Ascending aorta (tissue), 2 donors: ENCODE measurements around the gene MAEA. TPM values are rescaled to one million over a fixed set of nuclear protein-coding genes. Genes with fewer than 3 reads are reported as not detected.

ENCODE experiments used
- DNase-seq, 2 donors: peaks; one replicate each; pipeline ENCODE4 v3.0.0-alpha.2; 2019; ENCODE audit warnings: low spot score in 2 of 2
- H3K27ac ChIP-seq, 2 donors: fragments of 200-600 bp; sonication (generic); one replicate each; pipeline ENCODE4 v1.5.1; 2016 to 2017; ENCODE audit warnings: mild to moderate bottlenecking in 1 of 2
- H3K27me3 ChIP-seq: fragments of 200-600 bp; sonication (generic); one replicate; pipeline ENCODE4 v1.5.1; 2017
- H3K36me3 ChIP-seq, 2 donors: fragments of 200-600 bp; sonication (generic); one replicate each; pipeline ENCODE4 v1.5.1; 2016
- H3K4me1 ChIP-seq, 2 donors: fragments of 200-600 bp; sonication (generic); one replicate each; pipeline ENCODE4 v1.5.1; 2016 to 2017; ENCODE audit warnings: mild to moderate bottlenecking in 1 of 2
- H3K4me3 ChIP-seq, 2 donors: fragments of 200-600 bp; sonication (generic); one replicate each; pipeline ENCODE4 v1.5.1; 2016 to 2017; ENCODE audit warnings: mild to moderate bottlenecking in 1 of 2
- H3K9me3 ChIP-seq, 2 donors: fragments of 200-600 bp; sonication (generic); one replicate each; pipeline ENCODE4 v1.5.1; 2016
- CTCF ChIP-seq, 3 experiments: fragments of 200-600 bp in 2 of 3; fragments of 450-650 bp in 1 of 3; sonication (generic) in 2 of 3; IDR thresholded peaks; one replicate each; pipeline ENCODE4 v1.5.1; 2016 to 2019; ENCODE audit warnings: antibody characterized with exemption in 3 of 3, mild to moderate bottlenecking in 1 of 3, moderate library complexity in 1 of 3
- intact Hi-C: fragments of 100-400 bp; cut with DNase I; formaldehyde crosslinking; loops from one replicate; pipeline ENCODE4 v1.15.1; 2023
- total RNA-seq: library from RNA; depleted of rRNA; stranded (reverse); fragments of >200 nt; gene quantifications from one replicate; pipeline ENCODE4 v1.1.0, GENCODE V29; 2016

MAEA gene
- total RNA-seq, 1 donor from 2014 or later: 56.3 TPM

- Histone ChIP-seq H3K4me1 (no peaks in the 10 kb centered on the region), H3K9me3 (peaks cover 7 to 36% of the 10 kb centered on the region in 2 donors), H3K27me3 (no peaks in the 10 kb centered on the region), H3K4me3 (no peak overlapping the region), H3K36me3 (peaks cover 0 to 6% of the 10 kb centered on the region in 2 donors), H3K27ac (no peak overlapping the region)
- no peak for TF ChIP-seq CTCF (IDR thresholded peaks at IDR 0.05)
- intact Hi-C loops: no loop called here
- no peak for DNase-seq
Observed at GRCh38 chr4:1255699-1256098, 34.0 kb upstream of the MAEA start.

- intact Hi-C loops: no loop called here
Observed at GRCh38 chr4:1258457-1258856, 31.2 kb upstream of the MAEA start.

GRCh38 chr4:1259966-1260365, 29.7 kb upstream of the MAEA start:
- no peak for TF ChIP-seq CTCF (IDR thresholded peaks at IDR 0.05)
- intact Hi-C loops: no loop called here
- no peaks in the 10 kb centered on the region for H3K4me1 ChIP-seq
- no peaks in the 10 kb centered on the region for H3K27me3 ChIP-seq
- no peak for DNase-seq
- no peak overlapping the region for H3K4me3 ChIP-seq
- no peak overlapping the region for H3K27ac ChIP-seq
- peaks cover 7 to 18% of the 10 kb centered on the region in 2 donors for H3K9me3 ChIP-seq
- H3K36me3 ChIP-seq: no peaks in the 10 kb centered on the region

More at GRCh38 chr4:1258457-1258856, 31.2 kb upstream of the MAEA start:
- DNase-seq: no peak
- Histone ChIP-seq H3K4me1 (no peaks in the 10 kb centered on the region), H3K27ac (no peak overlapping the region), H3K27me3 (no peaks in the 10 kb centered on the region), H3K9me3 (peaks cover 7 to 28% of the 10 kb centered on the region in 2 donors), H3K36me3 (no peaks in the 10 kb centered on the region), H3K4me3 (no peak overlapping the region)
- no peak for TF ChIP-seq CTCF (IDR thresholded peaks at IDR 0.05)

- Histone ChIP-seq H3K4me3 (no peak overlapping the region), H3K4me1 (no peaks in the 10 kb centered on the region), H3K27ac (no peak overlapping the region), H3K27me3 (no peaks in the 10 kb centered on the region), H3K9me3 (peaks cover 7 to 18% of the 10 kb centered on the region in 2 donors), H3K36me3 (no peaks in the 10 kb centered on the region)
- DNase-seq: no peak
- intact Hi-C loops: no loop called here
- no peak for TF ChIP-seq CTCF (IDR thresholded peaks at IDR 0.05)
Observed at GRCh38 chr4:1260418-1261106, 29.1 kb upstream of the MAEA start.

- Histone ChIP-seq H3K4me3 (no peak overlapping the region), H3K27me3 (no peaks in the 10 kb centered on the region), H3K27ac (no peak overlapping the region), H3K4me1 (no peaks in the 10 kb centered on the region), H3K36me3 (no peaks in the 10 kb centered on the region), H3K9me3 (peaks cover 7 to 11% of the 10 kb centered on the region in 2 donors)
- no peak for TF ChIP-seq CTCF (IDR thresholded peaks at IDR 0.05)
- intact Hi-C loops: no loop called here
- no peak for DNase-seq
Observed at GRCh38 chr4:1261107-1261928, 28.4 kb upstream of the MAEA start.
